OCI-LY3 (cell line): ENCODE data around the gene TLK1.

Source experiments
- H2AFZ ChIP-seq: fragments of 200-600, 300-600 bp; shearing (Covaris generic); 2 replicates; pipeline ENCODE4 v1.6.0; 2014; ENCODE audit warnings: antibody characterized with exemption, low read depth, low read length
- H3K27ac ChIP-seq: fragments of 200-600, 300-600 bp; sonication (generic); 2 replicates; pipeline ENCODE4 v1.5.1; 2014; ENCODE audit warnings: mild to moderate bottlenecking, low read length, moderate library complexity, mixed read lengths
- H3K27me3 ChIP-seq: fragments of 200-600, 300-600 bp; sonication (generic); 2 replicates; pipeline ENCODE4 v1.6.1; 2014; ENCODE audit warnings: low read depth, low read length, mixed read lengths
- H3K36me3 ChIP-seq: fragments of 200-600, 300-600 bp; sonication (generic); replicated peaks from 2 replicates; pipeline ENCODE3; 2014; ENCODE audit warnings: low read depth, low read length, mixed read lengths
- H3K4me1 ChIP-seq: fragments of 300-600, 200-600 bp; sonication (generic); 2 replicates; pipeline ENCODE4 v1.6.1; 2014; ENCODE audit warnings: low read length, mixed read lengths
- H3K4me2 ChIP-seq: fragments of 200-600, 300-600 bp; sonication (generic); 2 replicates; pipeline ENCODE4 v1.6.1; 2014; ENCODE audit warnings: low read length, mixed read lengths
- H3K4me3 ChIP-seq: fragments of 300-600, 200-600 bp; sonication (generic); 2 replicates; pipeline ENCODE4 v1.5.1; 2014; ENCODE audit warnings: antibody characterized with exemption, mild to moderate bottlenecking, low read length, moderate library complexity
- H3K79me2 ChIP-seq: fragments of 300-600, 200-600 bp; shearing (Covaris generic); 2 replicates; pipeline ENCODE4 v1.6.1; 2014; ENCODE audit warnings: mild to moderate bottlenecking, low read length, mixed read lengths
- H3K9ac ChIP-seq: fragments of 300-600, 200-600 bp; shearing (Covaris generic); 2 replicates; pipeline ENCODE4 v1.6.0; 2014; ENCODE audit warnings: mild to moderate bottlenecking, low read length, moderate library complexity
- H3K9me3 ChIP-seq: fragments of 200-600, 300-600 bp; shearing (Covaris generic); 2 replicates; pipeline ENCODE4 v1.6.1; 2014; ENCODE audit warnings: low read length, mixed read lengths; ENCODE audit not compliant: insufficient read depth
- H4K20me1 ChIP-seq: fragments of 200-600, 300-600 bp; sonication (generic); 2 replicates; pipeline ENCODE4 v1.6.1; 2016; ENCODE audit warnings: low read length, mixed read lengths; ENCODE audit not compliant: insufficient read depth
- CTCF ChIP-seq: fragments of 200-600, 300-600 bp; sonication (generic); IDR thresholded peaks from 2 replicates; pipeline ENCODE4 v1.5.1; 2014; ENCODE audit warnings: antibody characterized with exemption, low read length, low read depth
- EZH2phosphoT487 ChIP-seq: fragments of 200-600 bp; shearing (Covaris generic); IDR thresholded peaks from 2 replicates; pipeline ENCODE4 v1.6.1; 2018; ENCODE audit warnings: antibody characterized with exemption, mixed run types, low read depth

The TLK1 gene

GRCh38 chr2:171160956-171161740 lies 455 bp upstream of the TLK1 start:
- Histone ChIP-seq H3K4me1 (peaks cover 37% of the 10 kb centered on the region), H3K27me3 (no peaks in the 10 kb centered on the region), H3K79me2 (peaks cover 44% of the 10 kb centered on the region), H3K9me3 (no peaks in the 10 kb centered on the region), H3K9ac (peak overlapping the region; percentile 99), H3K36me3 (no peaks in the 10 kb centered on the region), H2AFZ (peak overlapping the region; percentile 62), H3K4me3 (peak overlapping the region; percentile 91), H3K4me2 (peak overlapping the region; percentile 80), H4K20me1 (peaks cover 34% of the 10 kb centered on the region), H3K27ac (peak overlapping the region; percentile 93)
- TF ChIP-seq CTCF (no peak), EZH2phosphoT487 (no peak)

- peak overlapping the region; percentile 99 for H3K9ac ChIP-seq
- no peaks in the 10 kb centered on the region for H3K27me3 ChIP-seq
- no peak overlapping the region for H2AFZ ChIP-seq
- peaks cover 60% of the 10 kb centered on the region for H3K79me2 ChIP-seq
- H3K4me2 ChIP-seq, result peak overlapping the region; percentile 92
- peak overlapping the region; percentile 93 for H3K27ac ChIP-seq
- peak overlapping the region; percentile 91 for H3K4me3 ChIP-seq
- TF ChIP-seq CTCF (peak; percentile 77), EZH2phosphoT487 (no peak)
- H3K4me1 ChIP-seq, result peaks cover 49% of the 10 kb centered on the region
- no peaks in the 10 kb centered on the region for H3K9me3 ChIP-seq
- peaks cover 49% of the 10 kb centered on the region for H4K20me1 ChIP-seq
- H3K36me3 ChIP-seq, result no peaks in the 10 kb centered on the region
Measured at GRCh38 chr2:171159372-171160118, 1.1 kb downstream of the TLK1 start.

GRCh38 chr2:171158790-171159371 lies 1.8 kb downstream of the TLK1 start:
- peaks cover 66% of the 10 kb centered on the region for H3K79me2 ChIP-seq
- peak overlapping the region; percentile 92 for H3K4me2 ChIP-seq
- no peaks in the 10 kb centered on the region for H3K9me3 ChIP-seq
- no peaks in the 10 kb centered on the region for H3K27me3 ChIP-seq
- peak overlapping the region; percentile 91 for H3K4me3 ChIP-seq
- no peak for TF ChIP-seq CTCF
- TF ChIP-seq EZH2phosphoT487, result no peak
- H3K9ac ChIP-seq, result peak overlapping the region; percentile 99
- H2AFZ ChIP-seq, result no peak overlapping the region
- H4K20me1 ChIP-seq, result peaks cover 56% of the 10 kb centered on the region
- no peaks in the 10 kb centered on the region for H3K36me3 ChIP-seq
- no peak overlapping the region for H3K27ac ChIP-seq
- H3K4me1 ChIP-seq, result peaks cover 55% of the 10 kb centered on the region
